Measurements from ENCODE around the gene SSC4D. TPM values are rescaled to one million over a fixed set of nuclear protein-coding genes. Genes with fewer than 3 reads are reported as not detected.
"Not testable (repeated sequence)": the region's sequence is repeated elsewhere in the genome, so short reads cannot be mapped to it uniquely, and the experiment has no call there.

Gene SSC4D
- total RNA-seq, 1 donor from 2014 or later: 4.9 TPM

DNA sequence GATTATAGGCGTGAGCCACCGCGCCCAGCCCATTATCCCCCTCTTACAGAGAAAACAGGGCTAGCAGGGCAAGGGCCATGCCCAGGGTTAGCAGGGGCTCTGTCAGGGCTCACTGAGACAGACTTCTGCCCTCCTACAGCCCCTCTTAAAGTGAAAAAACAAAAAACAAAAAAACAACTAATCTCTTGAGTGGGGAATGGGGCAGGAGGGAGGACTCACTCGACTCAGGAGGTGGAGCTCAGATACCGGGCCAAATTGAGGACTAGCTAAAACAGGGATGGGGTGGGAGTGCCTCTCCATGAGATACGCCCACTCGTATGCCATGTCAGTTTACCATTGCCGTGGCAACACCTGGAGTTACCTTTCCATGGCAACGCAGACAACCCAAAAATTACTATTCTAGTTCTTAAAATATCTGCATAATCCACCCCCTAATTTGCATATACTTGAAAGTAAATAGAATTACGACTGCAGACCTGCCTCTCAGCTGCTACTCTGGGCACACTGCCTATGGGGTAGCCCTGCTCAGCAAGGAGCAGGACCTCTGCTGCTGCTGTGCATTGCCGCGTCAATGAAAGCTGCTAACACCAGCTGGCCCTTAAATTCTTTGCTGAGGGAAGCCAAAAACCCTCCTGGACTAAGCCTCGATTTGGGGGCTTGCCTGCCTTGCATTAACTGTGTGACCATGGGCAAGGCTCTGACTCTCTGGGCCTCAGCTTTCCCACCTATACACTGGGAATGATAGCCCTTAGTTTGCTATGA lies 13.4 kb downstream of the SSC4D start:
- H3K4me1 Mint-ChIP-seq (ENCODE audit: unreplicated experiment): peaks cover 5% of the 10 kb centered on the region
- H3K9me3 Mint-ChIP-seq: no peaks in the 10 kb centered on the region
- TF ChIP-seq CTCF (conservative IDR thresholded peaks at IDR 0.05): no peak
- no peak overlapping the region for H3K4me3 Mint-ChIP-seq
- no peaks in the 10 kb centered on the region for H3K36me3 Mint-ChIP-seq
- no peak overlapping the region for H3K27ac Mint-ChIP-seq
- no peaks in the 10 kb centered on the region for H3K27me3 Mint-ChIP-seq
- DNase-seq (ENCODE audit: extremely low spot score, unreplicated experiment): no peak

DNA sequence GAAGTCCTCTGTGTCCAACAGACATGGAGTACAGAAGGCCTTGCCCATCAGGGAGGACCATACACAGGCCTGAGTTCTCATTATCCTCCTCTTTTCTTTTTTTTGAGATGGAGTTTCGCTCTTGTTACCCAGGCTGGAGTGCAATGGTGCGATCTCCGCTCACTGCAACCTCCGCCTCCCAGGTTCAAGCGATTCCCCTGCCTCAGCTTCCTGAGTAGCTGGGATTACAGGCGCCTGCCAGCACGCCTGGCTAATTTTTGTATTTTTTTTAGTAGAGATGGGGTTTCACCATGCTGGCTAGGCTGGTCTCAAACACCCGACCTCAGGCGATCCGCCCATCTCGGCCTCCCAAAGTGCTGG lies 13.9 kb downstream of the SSC4D start:
- H3K9me3 Mint-ChIP-seq; H3K27ac Mint-ChIP-seq; H3K4me1 Mint-ChIP-seq (ENCODE audit: unreplicated experiment); H3K27me3 Mint-ChIP-seq; H3K4me3 Mint-ChIP-seq; H3K36me3 Mint-ChIP-seq; DNase-seq (ENCODE audit: extremely low spot score, unreplicated experiment): not testable (repeated sequence)

DNA sequence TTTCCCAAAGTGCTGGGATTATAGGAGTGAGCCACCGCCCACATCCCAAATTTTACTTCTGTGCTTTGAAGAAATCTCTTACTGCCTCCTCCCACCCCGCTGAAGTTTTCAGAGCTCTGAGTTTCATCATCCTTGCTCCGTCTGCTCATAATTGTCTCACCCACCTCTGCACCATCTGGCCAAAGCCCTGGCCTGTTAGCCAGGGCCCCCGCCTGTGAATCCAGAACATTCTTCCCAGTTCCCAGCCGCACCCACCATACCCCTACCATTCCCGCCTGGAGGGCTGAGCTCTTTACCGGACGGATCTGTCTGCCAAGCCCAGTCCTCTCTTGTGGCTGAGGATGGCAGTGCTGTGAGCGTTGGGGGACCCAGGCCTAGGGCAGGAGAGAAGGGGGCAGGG lies 14.5 kb downstream of the SSC4D start:
- H3K36me3 Mint-ChIP-seq: no peaks in the 10 kb centered on the region
- H3K4me3 Mint-ChIP-seq: peak overlapping the region; percentile 58
- no peak for TF ChIP-seq CTCF (conservative IDR thresholded peaks at IDR 0.05)
- H3K4me1 Mint-ChIP-seq (ENCODE audit: unreplicated experiment): peaks cover 5% of the 10 kb centered on the region
- no peak for DNase-seq (ENCODE audit: extremely low spot score, unreplicated experiment)
- H3K9me3 Mint-ChIP-seq: no peaks in the 10 kb centered on the region
- H3K27me3 Mint-ChIP-seq: no peaks in the 10 kb centered on the region
- H3K27ac Mint-ChIP-seq: no peak overlapping the region

DNA sequence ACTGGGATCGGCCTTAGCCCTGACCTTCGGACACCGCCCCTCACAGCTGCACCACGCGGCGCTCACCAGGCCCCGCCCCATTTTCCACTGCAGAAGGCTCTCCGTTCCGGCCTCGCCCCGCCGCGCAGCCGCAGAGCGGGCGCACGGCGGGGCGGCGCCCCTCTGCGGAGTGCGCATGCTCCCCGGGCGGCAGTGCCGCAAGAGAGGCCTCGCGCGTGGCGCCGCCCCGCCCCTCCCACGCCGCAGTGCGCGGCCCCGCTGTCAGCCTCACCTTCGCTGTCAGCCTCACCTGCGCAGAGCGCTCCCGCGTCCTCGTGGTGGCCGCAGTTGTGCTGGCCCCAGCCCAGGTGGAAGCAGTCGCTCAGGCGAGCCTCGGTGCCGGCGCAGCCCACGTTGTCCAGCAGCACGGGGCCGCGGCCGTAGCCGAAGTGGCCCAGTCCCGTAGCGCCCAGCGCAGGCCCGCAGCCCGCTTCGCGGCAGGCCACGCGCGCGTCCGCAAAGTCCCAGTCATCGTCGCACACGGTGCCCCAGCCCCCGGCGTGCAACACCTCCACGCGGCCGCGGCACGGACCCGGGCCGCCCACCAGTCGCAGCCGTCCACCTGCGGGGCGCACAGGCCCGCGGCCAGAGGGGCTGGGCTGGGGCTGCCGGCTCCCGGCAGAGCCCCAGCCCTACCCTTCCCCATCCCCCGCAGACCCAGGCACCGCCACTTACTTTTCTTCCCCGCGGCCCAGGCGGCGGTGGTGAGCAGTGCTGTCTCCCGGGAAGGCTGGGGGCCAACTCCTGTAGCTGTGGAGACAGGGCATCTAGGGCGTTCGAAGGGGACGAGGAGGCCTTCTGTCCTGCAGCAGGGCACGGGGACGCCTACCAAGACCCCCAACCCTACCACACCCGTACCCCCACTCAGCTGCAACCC lies 16.1 kb downstream of the SSC4D start:
- Mint-ChIP-seq H3K4me3 (peak overlapping the region; percentile 91), H3K4me1 (ENCODE audit: unreplicated experiment) (peaks cover 5% of the 10 kb centered on the region), H3K9me3 (no peaks in the 10 kb centered on the region), H3K36me3 (no peaks in the 10 kb centered on the region), H3K27ac (peak overlapping the region; percentile 92), H3K27me3 (no peaks in the 10 kb centered on the region)
- peak; percentile 91 for DNase-seq (ENCODE audit: extremely low spot score, unreplicated experiment)
- no peak for TF ChIP-seq CTCF (conservative IDR thresholded peaks at IDR 0.05)

- no peak for TF ChIP-seq CTCF (conservative IDR thresholded peaks at IDR 0.05)
- Mint-ChIP-seq H3K27me3 (no peaks in the 10 kb centered on the region), H3K36me3 (no peaks in the 10 kb centered on the region), H3K9me3 (no peaks in the 10 kb centered on the region), H3K4me3 (peak overlapping the region; percentile 91), H3K4me1 (ENCODE audit: unreplicated experiment) (peaks cover 5% of the 10 kb centered on the region), H3K27ac (peak overlapping the region; percentile 92)
- DNase-seq (ENCODE audit: extremely low spot score, unreplicated experiment): no peak
These were observed 16.9 kb downstream of the SSC4D start for GRCh38 chr7:76392531-76393115.

- Mint-ChIP-seq H3K27ac (no peak overlapping the region), H3K27me3 (no peaks in the 10 kb centered on the region), H3K36me3 (no peaks in the 10 kb centered on the region), H3K9me3 (no peaks in the 10 kb centered on the region), H3K4me1 (ENCODE audit: unreplicated experiment) (peaks cover 5% of the 10 kb centered on the region), H3K4me3 (no peak overlapping the region)
- no peak for DNase-seq (ENCODE audit: extremely low spot score, unreplicated experiment)
- no peak for TF ChIP-seq CTCF (conservative IDR thresholded peaks at IDR 0.05)
These were observed 19.4 kb downstream of the SSC4D start for GRCh38 chr7:76390092-76390491.

DNA sequence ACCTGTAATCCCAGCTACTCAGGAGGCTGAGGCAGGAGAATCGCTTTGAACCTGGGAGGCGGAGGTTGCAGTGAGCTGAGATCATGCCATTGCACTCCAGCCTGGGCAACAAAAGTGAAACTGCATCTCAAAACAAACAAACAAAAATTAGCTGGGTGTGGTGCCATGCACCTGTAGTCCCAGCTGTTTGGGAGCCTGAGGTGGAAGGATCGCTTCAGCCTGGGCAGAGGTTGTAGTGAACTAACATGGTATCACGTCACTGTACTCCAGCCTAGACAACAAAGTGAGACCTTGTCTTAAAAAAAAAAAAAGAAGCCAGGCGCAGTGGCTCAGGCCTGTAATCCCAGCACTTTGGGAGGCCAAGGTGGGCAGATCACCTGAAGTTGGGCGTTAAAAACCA lies 21.7 kb downstream of the SSC4D start:
- not testable (repeated sequence) for DNase-seq (ENCODE audit: extremely low spot score, unreplicated experiment); H3K27me3 Mint-ChIP-seq; H3K4me3 Mint-ChIP-seq; H3K4me1 Mint-ChIP-seq (ENCODE audit: unreplicated experiment); H3K9me3 Mint-ChIP-seq; H3K36me3 Mint-ChIP-seq; H3K27ac Mint-ChIP-seq

Measured in type B pancreatic cell (in vitro differentiated cells).